Panc1 (cell line): ENCODE measurements around the gene PDE1C. TPM values are rescaled to one million over a fixed set of nuclear protein-coding genes. Genes with fewer than 3 reads are reported as not detected.

Experiments used
- ATAC-seq: fragments of 200-7000 bp; cut with Tn5 transposase; 2 replicates; pipeline ENCODE4 v1.9.1; 2020; ENCODE audit warnings: mild to moderate bottlenecking, moderate library complexity
- BruUV-seq: library from RNA; stranded (reverse); fragments of 400-500 nt; replicated peaks from 2 replicates; lab custom pipeline; 2021; lab: Mats Ljungman, UMichigan
- CTCF ChIA-PET: fragments of 300-600 bp; sonication (Branson Sonifier 250); formaldehyde crosslinking; loops from one replicate; lab custom pipeline; 2022; ENCODE audit warnings: antibody characterized with exemption; lab: Charles Lee
- POLR2A ChIA-PET: fragments of 300-600 bp; sonication (Branson Sonifier 250); formaldehyde crosslinking; loops from one replicate; lab custom pipeline; 2022; ENCODE audit warnings: antibody characterized with exemption; lab: Charles Lee
- DNase-seq: peaks from one replicate; pipeline ENCODE4 v3.0.0-alpha.2; 2010; ENCODE audit warnings: low read depth, low spot score
- H3K27ac ChIP-seq: 2 replicates; pipeline ENCODE4 v1.5.1; 2011; ENCODE audit warnings: mild to moderate bottlenecking, low read length, inconsistent platforms
- H3K27me3 ChIP-seq: fragments of 200-500 bp; sonication (Bioruptor generic); 2 replicates; pipeline ENCODE4 v1.6.0; 2014; ENCODE audit warnings: low read length, inconsistent platforms; ENCODE audit not compliant: control insufficient read depth, insufficient read depth
- H3K36me3 ChIP-seq: fragments of 200-500 bp; sonication (Bioruptor generic); 2 replicates; pipeline ENCODE4 v1.5.1; 2014; ENCODE audit warnings: inconsistent platforms, mild to moderate bottlenecking, low read length, moderate library complexity; ENCODE audit not compliant: control insufficient read depth, insufficient read depth
- H3K4me1 ChIP-seq: 2 replicates; pipeline ENCODE4 v1.5.1; 2011; ENCODE audit warnings: inconsistent platforms, mild to moderate bottlenecking, low read length, moderate library complexity; ENCODE audit not compliant: control insufficient read depth, insufficient read depth
- H3K4me3 ChIP-seq, 2 experiments: 2 replicates each; pipeline ENCODE4 v1.5.1; 2011 to 2012; ENCODE audit warnings: low read depth in 2 of 2, low read length in 2 of 2, mild to moderate bottlenecking in 2 of 2, inconsistent platforms in 1 of 2, moderate library complexity in 1 of 2
- H3K9me3 ChIP-seq: fragments of 200-500 bp; sonication (Bioruptor generic); 2 replicates; pipeline ENCODE4 v1.5.1; 2014; ENCODE audit warnings: low read depth, mild to moderate bottlenecking, inconsistent platforms, low read length, moderate library complexity; ENCODE audit not compliant: control insufficient read depth, insufficient read depth
- POLR2AphosphoS5 ChIP-seq: IDR thresholded peaks from 2 replicates; pipeline ENCODE4 v1.6.1; 2012; ENCODE audit warnings: mild to moderate bottlenecking, low read depth, low read length, moderate library complexity
- REST ChIP-seq, 2 experiments: IDR thresholded peaks; 2 replicates each; pipeline ENCODE4 v1.6.1; 2011 to 2012; ENCODE audit warnings: low read depth in 2 of 2, control low read depth in 1 of 2, low read length in 1 of 2, mild to moderate bottlenecking in 1 of 2, moderate library complexity in 1 of 2; ENCODE audit not compliant: insufficient read depth in 1 of 2
- SIN3A ChIP-seq: IDR thresholded peaks from 2 replicates; pipeline ENCODE4 v1.6.1; 2012; ENCODE audit warnings: low read depth, mild to moderate bottlenecking, low read length, moderate library complexity, borderline replicate concordance; ENCODE audit not compliant: insufficient read depth
- TCF7L2 ChIP-seq: IDR thresholded peaks from 2 replicates; pipeline ENCODE4 v1.6.1; 2011; ENCODE audit warnings: mild to moderate bottlenecking, low read depth, low read length, inconsistent platforms
- in situ Hi-C: cut with HindIII; loops from 2 replicates; pipeline ENCODE4 v1.10.0; 2016; ENCODE audit warnings: low sequenced_read_pairs, low pct_unique_long_range_greater_than_20kb
- intact Hi-C: fragments of 100-400 bp; cut with micrococcal nuclease; formaldehyde crosslinking; loops from one replicate; pipeline ENCODE4 v1.10.0; 2022; ENCODE audit not compliant: unreplicated experiment
- total RNA-seq: library from RNA; stranded (reverse); gene quantifications from one replicate; pipeline ENCODE4 v1.2.1, GENCODE V29; 2021; ENCODE audit not compliant: unreplicated experiment
- TF ChIP-seq, protein P1 (sequence below): fragments of 450-650 bp; IDR thresholded peaks from 2 replicates; pipeline ENCODE4 v1.5.1; 2017; ENCODE audit warnings: mild to moderate bottlenecking

PDE1C gene
- total RNA-seq, 1 experiment from 2014 or later = not detected

DNA sequence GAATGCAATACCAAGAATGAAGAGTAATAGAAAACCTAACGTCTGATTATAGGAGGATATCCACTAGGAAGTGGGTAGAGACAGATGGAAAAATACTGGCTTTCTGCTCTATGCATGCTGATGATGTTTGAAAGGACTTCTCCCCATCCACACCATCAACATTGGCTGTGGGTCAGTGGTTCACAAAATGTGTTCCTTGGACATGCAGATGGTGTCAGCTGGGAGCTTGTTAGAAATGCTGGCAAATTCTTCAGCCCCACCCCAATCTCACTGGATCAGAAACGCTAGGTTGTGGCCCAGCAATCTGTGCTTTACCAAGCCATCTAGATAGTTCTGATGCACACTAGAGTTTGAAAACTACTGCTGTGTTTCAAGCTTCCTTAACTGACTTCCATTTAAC, 219.1 kb downstream of the PDE1C start:
- no TSS peak for BruUV-seq
- intact Hi-C loops (no loop called here), in situ Hi-C loops (no loop called here)
- ChIA-PET CTCF (no interaction called here), POLR2A (no interaction called here)
- Histone ChIP-seq H3K4me3 (no peak overlapping the region), H3K4me1 (no peaks in the 10 kb centered on the region), H3K27me3 (no peaks in the 10 kb centered on the region), H3K36me3 (no peaks in the 10 kb centered on the region), H3K27ac (no peak overlapping the region), H3K9me3 (no peaks in the 10 kb centered on the region)
- TF ChIP-seq POLR2AphosphoS5 (no peak), REST (IDR thresholded peaks at IDR 0.05; ENCODE audit: insufficient read depth in 1 of 2, low read depth in 2 of 2, low read length in 1 of 2) (no peak), TCF7L2 (no peak)
- TF ChIP-seq, protein P1, sequence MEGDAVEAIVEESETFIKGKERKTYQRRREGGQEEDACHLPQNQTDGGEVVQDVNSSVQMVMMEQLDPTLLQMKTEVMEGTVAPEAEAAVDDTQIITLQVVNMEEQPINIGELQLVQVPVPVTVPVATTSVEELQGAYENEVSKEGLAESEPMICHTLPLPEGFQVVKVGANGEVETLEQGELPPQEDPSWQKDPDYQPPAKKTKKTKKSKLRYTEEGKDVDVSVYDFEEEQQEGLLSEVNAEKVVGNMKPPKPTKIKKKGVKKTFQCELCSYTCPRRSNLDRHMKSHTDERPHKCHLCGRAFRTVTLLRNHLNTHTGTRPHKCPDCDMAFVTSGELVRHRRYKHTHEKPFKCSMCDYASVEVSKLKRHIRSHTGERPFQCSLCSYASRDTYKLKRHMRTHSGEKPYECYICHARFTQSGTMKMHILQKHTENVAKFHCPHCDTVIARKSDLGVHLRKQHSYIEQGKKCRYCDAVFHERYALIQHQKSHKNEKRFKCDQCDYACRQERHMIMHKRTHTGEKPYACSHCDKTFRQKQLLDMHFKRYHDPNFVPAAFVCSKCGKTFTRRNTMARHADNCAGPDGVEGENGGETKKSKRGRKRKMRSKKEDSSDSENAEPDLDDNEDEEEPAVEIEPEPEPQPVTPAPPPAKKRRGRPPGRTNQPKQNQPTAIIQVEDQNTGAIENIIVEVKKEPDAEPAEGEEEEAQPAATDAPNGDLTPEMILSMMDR = no peak
- DNase-seq (no peak), ATAC-seq (no peak)

DNA sequence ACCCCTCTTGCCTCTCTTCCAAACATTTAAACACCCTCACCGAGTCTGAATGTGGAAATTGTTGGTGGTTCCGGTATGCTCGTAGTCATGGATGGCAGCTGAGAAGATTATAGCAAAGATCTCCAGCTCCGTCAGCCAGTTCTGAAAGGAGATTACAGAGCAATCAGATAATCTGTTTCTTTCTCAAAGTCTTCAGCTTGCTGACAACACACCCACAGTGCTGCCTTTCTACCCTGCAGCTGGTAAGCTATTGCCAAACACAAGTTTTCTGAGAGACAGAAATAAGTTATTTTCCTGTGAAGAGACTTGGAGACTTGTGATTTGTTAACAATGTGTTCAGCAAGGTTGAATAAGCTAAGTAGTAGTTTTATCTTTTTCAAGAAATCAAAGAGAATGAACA, 219.6 kb downstream of the PDE1C start:
- CTCF ChIA-PET = no interaction called here

More for the DNA sequence above, 219.6 kb downstream of the PDE1C start:
- Histone ChIP-seq H3K9me3 (no peaks in the 10 kb centered on the region), H3K27ac (no peak overlapping the region), H3K4me3 (no peak overlapping the region), H3K36me3 (no peaks in the 10 kb centered on the region), H3K4me1 (no peaks in the 10 kb centered on the region), H3K27me3 (no peaks in the 10 kb centered on the region)
- TF ChIP-seq REST (IDR thresholded peaks at IDR 0.05; ENCODE audit: insufficient read depth in 1 of 2, low read depth in 2 of 2, low read length in 1 of 2) = no peak
- TF ChIP-seq TCF7L2 = no peak
- TF ChIP-seq, protein P1 = no peak
- no peak for TF ChIP-seq SIN3A
- TF ChIP-seq POLR2AphosphoS5 = no peak
- DNase-seq (no peak), ATAC-seq (no peak)
- BruUV-seq = no TSS peak
- POLR2A ChIA-PET = no interaction called here
- in situ Hi-C loops (no loop called here), intact Hi-C loops (no loop called here)
